ENCODE results near the gene CTRB1. TPM values are rescaled to one million over a fixed set of nuclear protein-coding genes. Genes with fewer than 3 reads are reported as not detected.
"Not testable (repeated sequence)": the region's sequence is repeated elsewhere in the genome, so short reads cannot be mapped to it uniquely, and the experiment has no call there.

Gene CTRB1
- total RNA-seq, 1 donor from 2014 or later, result 1.0 TPM

GRCh38 chr16:75226550-75227360 lies 8.0 kb downstream of the CTRB1 start:
- no peak for DNase-seq

DNA sequence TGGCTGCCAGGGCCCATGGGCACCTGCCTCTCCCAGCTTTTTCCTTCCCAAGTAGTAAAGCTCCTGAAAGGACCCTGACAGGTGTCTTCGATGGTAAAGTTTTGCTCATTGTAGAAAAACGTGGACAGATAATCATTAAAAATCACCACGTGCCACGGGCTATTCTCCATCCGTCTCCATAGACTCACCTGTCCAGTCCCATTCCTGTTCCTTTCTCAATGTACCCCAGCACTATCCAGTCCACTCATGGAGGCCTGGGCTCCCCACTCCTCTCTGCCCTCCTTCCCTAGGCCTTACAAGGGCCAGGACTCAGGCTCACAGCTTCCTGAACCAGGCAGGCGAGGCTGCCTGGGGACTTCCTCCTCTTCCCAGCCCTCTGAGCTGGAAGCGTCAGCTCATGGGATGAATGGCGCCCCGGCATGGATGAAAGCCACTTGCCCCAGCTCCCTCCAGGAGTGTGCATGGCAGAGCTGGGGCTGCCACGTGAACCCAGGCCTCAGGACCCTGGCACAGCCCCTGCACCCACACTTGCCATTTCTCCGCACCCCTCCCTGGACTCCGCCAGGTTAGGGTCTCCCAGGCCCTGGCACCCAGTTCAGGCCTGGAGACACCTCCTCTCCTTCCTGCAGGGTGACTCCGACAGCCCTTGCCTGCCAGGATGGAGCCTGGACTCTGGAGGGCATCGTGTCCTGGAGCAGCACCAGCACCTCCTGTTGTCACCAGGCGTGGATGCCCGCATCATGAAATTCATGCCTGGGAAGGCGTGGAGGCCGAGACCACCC lies 8.8 kb downstream of the CTRB1 start:
- no peak for DNase-seq

- DNase-seq, result no peak
Measured at GRCh38 chr16:75228143-75228976, 9.6 kb downstream of the CTRB1 start.

GRCh38 chr16:75229172-75230031 lies 10.6 kb downstream of the CTRB1 start:
- no peak for DNase-seq

DNA sequence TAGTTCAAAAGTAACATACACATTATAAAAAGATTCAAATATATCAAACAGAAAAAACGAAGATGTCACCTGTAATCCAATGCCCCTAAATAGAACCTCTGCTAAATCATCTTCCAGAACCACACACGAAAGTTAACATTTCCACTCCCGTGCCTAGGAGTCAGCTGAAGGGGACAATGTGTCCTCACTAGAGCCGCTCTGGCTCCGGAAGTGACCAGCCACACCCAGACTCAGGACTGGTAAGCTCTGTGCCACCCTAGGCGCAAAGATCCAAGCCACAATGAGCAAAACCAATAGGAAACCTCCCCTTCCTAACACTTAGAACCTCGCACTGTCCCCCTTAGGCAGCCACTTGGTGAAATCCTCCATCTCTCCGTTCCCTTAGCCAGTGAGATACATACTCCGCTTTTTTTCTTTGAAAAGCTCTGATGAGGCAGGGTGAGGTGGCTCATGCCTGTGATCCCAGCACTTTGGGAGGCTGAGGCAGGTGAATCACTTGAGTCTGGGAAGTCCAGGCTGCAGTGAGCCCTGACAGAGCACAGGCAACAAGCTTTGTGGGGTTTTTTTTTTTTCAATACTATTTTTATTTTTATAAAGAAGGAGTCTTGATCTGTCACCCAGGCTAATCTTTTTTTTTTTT lies 11.8 kb downstream of the CTRB1 start:
- no peak for DNase-seq

GRCh38 chr16:75231570-75231969 lies 12.8 kb downstream of the CTRB1 start:
- DNase-seq, result no peak

DNA sequence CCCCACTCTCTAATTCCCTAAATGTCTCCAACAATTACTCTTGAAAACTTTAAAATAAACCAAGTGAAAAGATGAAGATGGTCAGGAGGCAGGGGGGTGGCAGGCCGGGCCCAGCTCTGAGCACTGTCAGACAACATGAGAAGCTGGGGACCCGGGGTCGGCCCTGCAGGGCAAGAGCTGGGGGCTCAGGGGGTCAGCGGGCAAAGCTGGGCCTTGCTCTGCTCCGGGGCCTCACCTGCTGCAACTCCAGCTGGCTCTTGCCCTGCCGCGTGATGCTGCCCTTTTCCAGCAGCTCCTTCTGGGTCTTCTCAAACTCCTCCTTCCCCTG lies 14.8 kb downstream of the CTRB1 start:
- no peak for DNase-seq

GRCh38 chr16:75234856-75235696 lies 16.3 kb downstream of the CTRB1 start:
- DNase-seq, result no peak

DNA sequence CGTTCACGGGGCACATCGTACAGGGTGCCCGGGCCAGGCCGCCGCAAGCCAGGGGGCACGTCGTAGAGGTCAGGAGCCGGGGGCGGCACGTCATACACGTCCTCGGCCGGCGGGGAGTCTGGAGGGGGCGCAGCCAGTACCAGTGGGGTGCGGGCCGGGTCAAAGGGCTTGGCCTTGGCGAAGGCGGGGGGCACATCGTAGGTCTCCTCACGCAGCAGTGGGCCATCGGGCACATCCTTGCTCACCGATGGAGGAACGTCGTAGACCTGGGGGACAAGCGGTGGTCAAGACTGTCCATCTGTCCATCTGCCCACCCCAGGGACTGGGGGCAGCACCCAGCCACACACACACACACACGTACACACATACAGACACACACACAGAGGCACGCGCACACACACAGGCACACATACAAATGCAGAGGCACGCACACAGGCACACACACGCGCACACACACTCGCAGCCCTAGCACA lies 17.0 kb downstream of the CTRB1 start:
- no peak for DNase-seq

GRCh38 chr16:75236232-75236631 lies 17.4 kb downstream of the CTRB1 start:
- DNase-seq, result no peak

GRCh38 chr16:75236736-75237397 lies 18.1 kb downstream of the CTRB1 start:
- no peak for DNase-seq

GRCh38 chr16:75237398-75238131 lies 18.8 kb downstream of the CTRB1 start:
- no peak for DNase-seq

DNA sequence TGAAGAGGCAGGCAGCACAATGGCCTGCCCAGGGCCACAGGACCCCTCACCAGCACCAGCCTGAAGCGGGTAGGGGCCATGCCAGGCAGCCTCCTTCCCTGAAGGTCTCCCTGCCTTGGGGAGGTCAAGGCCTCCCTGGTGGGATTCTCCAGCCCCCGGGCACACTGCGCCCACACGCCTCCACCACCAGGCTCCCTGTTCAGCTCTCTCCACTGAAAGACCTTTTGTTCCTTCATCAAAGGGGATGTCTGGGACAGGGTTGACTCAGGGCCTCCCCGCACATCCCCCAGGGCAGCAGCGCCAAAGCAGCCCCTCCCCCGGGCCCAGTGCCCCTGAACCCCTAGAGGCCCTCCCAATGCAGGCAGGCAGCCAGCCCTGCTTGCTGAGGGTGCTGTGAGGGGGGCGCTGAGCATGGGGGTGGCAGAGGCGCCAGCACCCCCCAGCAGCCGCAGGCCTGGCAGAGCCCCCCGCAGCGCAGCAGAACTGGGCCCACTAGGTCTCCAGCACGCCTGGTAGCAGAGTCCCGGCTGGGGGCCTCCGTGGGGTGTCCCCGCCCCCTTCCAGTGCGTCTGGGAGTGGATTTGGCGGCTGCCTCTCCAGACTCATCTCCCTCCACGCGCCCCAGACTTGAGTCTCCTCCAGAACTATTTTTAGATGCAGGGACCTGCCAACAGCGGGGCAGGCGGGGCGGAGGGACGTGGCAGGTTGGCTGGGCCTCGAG lies 19.5 kb downstream of the CTRB1 start:
- DNase-seq, result peak; percentile 93

DNA sequence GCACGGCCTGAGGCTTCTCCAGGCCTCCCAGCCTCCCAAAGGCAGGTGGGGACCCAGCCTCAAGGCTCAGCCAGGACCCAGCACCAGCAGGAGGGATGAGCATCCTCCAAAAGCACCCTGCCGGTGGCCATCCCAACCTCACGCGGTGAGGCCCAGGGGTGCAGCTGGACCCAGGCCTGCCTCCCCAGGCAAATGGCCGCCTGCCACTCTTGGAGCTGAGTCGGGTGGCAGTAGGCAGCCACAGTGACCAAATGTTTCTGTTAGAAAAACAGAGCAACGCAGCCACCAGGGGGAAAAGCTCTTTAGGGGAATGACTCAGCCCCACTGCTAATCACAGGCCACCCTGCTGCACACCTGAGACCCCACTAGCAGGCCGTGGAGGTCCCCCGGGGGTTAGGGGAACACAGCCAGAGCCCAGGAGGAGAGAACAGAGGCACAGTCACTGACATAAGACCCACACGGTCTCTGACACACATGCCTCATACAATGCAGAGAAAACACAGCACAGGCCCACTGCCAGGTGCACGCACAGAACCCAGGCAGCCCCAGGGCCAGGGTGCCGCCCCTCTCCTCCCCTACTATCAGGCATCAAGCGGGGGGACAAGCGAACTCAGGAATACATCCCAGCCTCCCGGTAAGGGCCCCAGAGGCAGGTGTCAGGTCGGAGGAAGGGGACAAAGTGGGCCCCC lies 20.2 kb downstream of the CTRB1 start:
- DNase-seq, result no peak

GRCh38 chr16:75239542-75240122 lies 20.8 kb downstream of the CTRB1 start:
- no peak for DNase-seq

DNA sequence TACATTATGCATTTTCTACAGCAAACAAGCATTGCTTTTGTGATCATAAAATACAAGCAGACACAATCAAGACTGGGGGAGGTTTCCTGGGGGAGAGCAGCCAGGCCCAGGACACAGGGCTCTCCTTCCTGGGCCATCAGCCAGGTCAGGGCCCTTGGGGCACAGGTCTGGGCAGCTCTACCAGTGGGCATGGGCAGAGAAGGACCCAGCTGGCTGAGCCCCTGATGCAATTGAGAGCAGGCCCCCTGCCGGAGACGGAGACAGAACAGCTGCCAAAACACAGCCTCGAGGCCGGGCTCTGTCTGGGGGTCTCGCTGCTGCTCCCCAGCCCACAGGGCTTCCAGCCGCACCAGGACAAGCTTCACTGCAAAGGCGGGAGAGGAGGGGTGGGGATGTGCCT lies 21.8 kb downstream of the CTRB1 start:
- DNase-seq, result not testable (repeated sequence)

DNA sequence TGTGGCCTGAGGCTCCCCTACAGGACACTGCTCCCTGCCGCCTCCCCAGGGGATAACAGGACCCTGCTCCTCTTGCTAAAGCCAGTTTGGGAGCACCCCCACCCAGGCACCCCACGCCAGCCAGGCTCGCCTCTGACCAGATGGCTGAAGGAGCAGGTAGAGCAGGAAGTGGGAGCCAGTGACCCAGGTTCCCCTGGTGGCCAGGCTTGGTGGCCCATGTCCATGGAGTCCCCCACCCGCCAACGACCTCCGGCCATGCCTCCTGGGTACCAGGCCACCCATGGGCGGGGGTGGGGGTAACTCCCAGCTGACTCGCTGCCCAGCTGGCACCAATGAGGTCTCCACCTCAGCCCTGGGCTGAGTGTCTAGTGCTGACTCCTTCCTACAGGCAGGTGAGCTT lies 22.6 kb downstream of the CTRB1 start:
- DNase-seq, result no peak
